Measurements from ENCODE around the gene ZG16.
"Not testable (repeated sequence)": the region's sequence is repeated elsewhere in the genome, so short reads cannot be mapped to it uniquely, and the experiment has no call there.

ZG16 gene

GRCh38 chr16:29777576-29778350 is at the start of gene ZG16:
TSS of gene ZG16 (plus strand) at chr16:29778256. CDS start at chr16:29779267, 1,011 bp downstream.
- no peak for DNase-seq (ENCODE audit: low read depth)

- DNase-seq (ENCODE audit: low read depth): peak; percentile 24
These were observed 48.9 kb upstream of the ZG16 start for GRCh38 chr16:29729116-29729521.

GRCh38 chr16:29730649-29731048 is 47.4 kb upstream of the ZG16 start:
- no peak for DNase-seq (ENCODE audit: low read depth)

GRCh38 chr16:29731768-29732601 is 46.1 kb upstream of the ZG16 start:
- DNase-seq (ENCODE audit: low read depth): not testable (repeated sequence)

- DNase-seq (ENCODE audit: low read depth): no peak
These were observed 43.3 kb upstream of the ZG16 start for GRCh38 chr16:29734786-29735185.

- DNase-seq (ENCODE audit: low read depth): no peak
These were observed 41.9 kb upstream of the ZG16 start for GRCh38 chr16:29736112-29736511.

GRCh38 chr16:29736764-29737163 is 41.3 kb upstream of the ZG16 start:
- DNase-seq (ENCODE audit: low read depth): no peak

- DNase-seq (ENCODE audit: low read depth): no peak
These were observed 40.3 kb upstream of the ZG16 start for GRCh38 chr16:29737713-29738112.

- no peak for DNase-seq (ENCODE audit: low read depth)
These were observed 39.5 kb upstream of the ZG16 start for GRCh38 chr16:29738514-29738913.

- DNase-seq (ENCODE audit: low read depth): not testable (repeated sequence)
These were observed 38.0 kb upstream of the ZG16 start for GRCh38 chr16:29739927-29740629.

- DNase-seq (ENCODE audit: low read depth): not testable (repeated sequence)
These were observed 37.4 kb upstream of the ZG16 start for GRCh38 chr16:29740630-29741015.

GRCh38 chr16:29742683-29743275 is 35.3 kb upstream of the ZG16 start:
- no peak for DNase-seq (ENCODE audit: low read depth)

GRCh38 chr16:29743475-29743826 is 34.6 kb upstream of the ZG16 start:
- no peak for DNase-seq (ENCODE audit: low read depth)

- DNase-seq (ENCODE audit: low read depth): no peak
These were observed 34.1 kb upstream of the ZG16 start for GRCh38 chr16:29743827-29744531.

- no peak for DNase-seq (ENCODE audit: low read depth)
These were observed 33.4 kb upstream of the ZG16 start for GRCh38 chr16:29744541-29745101.

GRCh38 chr16:29745121-29745852 is 32.8 kb upstream of the ZG16 start:
- no peak for DNase-seq (ENCODE audit: low read depth)

GRCh38 chr16:29745853-29746345 is 32.2 kb upstream of the ZG16 start, which contains the start of gene C16orf54:
TSS of gene C16orf54 (minus strand) at chr16:29745990. CDS start at chr16:29744951, 1,039 bp downstream.
- no peak for DNase-seq (ENCODE audit: low read depth)

- not testable (repeated sequence) for DNase-seq (ENCODE audit: low read depth)
These were observed 31.5 kb upstream of the ZG16 start for GRCh38 chr16:29746518-29746917.

GRCh38 chr16:29747947-29748759 is 29.9 kb upstream of the ZG16 start:
- no peak for DNase-seq (ENCODE audit: low read depth)
